Pulmonary artery endothelial cell (primary cell): ENCODE results near the gene CREBRF. TPM values are rescaled to one million over a fixed set of nuclear protein-coding genes. Genes with fewer than 3 reads are reported as not detected.
"Not testable (repeated sequence)": the region's sequence is repeated elsewhere in the genome, so short reads cannot be mapped to it uniquely, and the experiment has no call there.

Source experiments
- DNase-seq: peaks from one replicate; pipeline ENCODE4 v3.0.0-alpha.2; 2011; ENCODE audit warnings: low read depth, low spot score
- total RNA-seq: library from RNA; depleted of rRNA; stranded (reverse); fragments of >200 nt; gene quantifications from 2 replicates; pipeline ENCODE4 v1.2.3, GENCODE V29; 2014

Gene CREBRF
- total RNA-seq, 1 donor from 2014 or later, result 11.3 TPM

GRCh38 chr5:173035904-173036707 is 20.0 kb upstream of the CREBRF start:
- no peak for DNase-seq

DNA sequence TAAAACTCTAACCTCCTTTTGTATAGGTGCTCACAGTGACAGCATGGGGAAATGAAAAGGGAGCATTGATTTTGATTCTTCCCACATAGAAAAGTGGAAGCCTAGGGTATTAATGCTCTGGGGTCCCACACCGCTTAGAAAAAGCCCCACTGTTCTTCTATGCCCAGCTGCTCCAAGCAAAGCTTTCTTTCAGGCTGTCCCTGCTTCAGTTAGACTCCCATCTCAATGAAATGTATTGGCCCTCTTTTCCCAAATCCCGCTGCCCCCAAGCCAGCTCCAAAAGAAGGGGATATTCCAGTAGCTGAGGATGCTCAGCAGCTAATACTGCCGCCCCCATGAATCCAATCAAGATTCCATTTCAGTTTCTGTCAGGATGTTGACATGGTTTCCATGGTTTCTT is 17.0 kb upstream of the CREBRF start:
- no peak for DNase-seq

GRCh38 chr5:173039964-173040363 is 16.2 kb upstream of the CREBRF start:
- DNase-seq, result no peak

GRCh38 chr5:173041881-173042762 is 14.0 kb upstream of the CREBRF start:
- no peak for DNase-seq

- DNase-seq, result no peak
Measured at GRCh38 chr5:173042763-173043107, 13.4 kb upstream of the CREBRF start.

DNA sequence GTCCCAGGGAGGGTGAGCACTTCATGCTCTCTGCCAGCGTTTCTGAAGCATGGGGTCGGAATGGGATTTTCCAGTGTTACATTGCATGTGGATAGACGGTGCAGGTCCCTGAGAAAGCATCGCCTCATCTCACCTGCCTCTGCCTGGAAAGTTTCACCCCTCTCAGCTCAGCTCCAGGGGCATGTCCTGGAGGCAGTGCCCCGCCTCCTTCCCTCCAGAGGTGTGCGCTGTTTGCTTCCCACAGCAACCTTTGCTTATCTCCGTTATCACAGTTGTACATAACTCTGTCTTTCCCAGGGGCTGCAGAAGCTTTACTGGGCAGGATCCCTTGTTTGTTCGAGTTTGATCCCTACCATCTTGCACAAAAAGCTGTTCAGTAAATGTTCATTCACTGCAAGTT is 10.7 kb upstream of the CREBRF start:
- no peak for DNase-seq

DNA sequence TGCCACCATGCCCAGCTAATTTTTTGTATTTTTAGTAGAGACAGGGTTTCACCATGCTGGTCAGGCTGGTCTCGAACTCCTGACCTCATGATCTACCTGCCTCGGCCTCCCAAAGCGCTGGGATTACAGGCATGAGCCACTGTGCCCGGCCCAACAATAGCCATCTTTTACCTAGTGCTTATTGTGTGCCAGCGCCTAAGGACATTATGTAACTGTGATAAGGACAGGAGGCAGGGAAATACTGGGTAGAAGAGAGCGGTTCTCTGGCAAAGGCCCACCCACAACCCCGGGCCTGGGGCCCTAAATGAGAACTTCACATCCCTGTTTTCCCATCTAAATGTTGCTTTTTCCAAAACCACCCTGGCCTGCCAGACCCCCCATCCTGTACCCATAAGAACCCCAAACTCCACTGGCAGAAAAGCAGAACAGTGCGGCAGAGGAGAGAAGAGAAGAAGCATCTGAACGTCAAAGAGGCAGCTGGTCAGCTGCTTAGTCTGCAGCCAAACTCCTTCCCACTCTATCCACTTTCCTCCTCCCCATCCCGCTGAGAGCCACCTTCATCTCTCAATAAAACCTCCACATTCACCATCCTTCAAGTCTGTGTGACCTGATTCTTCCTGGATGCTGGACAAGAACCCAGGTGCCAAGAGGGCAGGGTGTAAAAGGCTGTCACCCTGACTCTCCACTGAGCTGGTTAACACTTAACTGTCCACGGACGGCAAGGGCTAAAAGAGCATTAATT is 8.9 kb upstream of the CREBRF start:
- not testable (repeated sequence) for DNase-seq

DNA sequence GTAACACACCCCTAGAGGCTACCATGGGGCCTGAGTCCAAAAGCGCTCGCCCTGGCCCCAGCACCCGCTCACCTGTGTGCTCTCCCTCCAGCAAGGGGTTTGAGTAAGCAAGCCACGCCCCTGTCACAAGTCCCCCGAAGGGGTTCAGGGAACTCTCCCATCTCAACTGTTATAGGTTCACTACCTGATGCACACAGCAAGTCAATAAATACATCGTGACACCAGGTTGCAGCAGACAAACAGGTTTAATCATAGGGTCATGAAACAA is 8.4 kb upstream of the CREBRF start:
- no peak for DNase-seq

- DNase-seq, result no peak
Measured at GRCh38 chr5:173050791-173051190, 5.4 kb upstream of the CREBRF start.

GRCh38 chr5:173051746-173052145 is 4.4 kb upstream of the CREBRF start:
- no peak for DNase-seq

DNA sequence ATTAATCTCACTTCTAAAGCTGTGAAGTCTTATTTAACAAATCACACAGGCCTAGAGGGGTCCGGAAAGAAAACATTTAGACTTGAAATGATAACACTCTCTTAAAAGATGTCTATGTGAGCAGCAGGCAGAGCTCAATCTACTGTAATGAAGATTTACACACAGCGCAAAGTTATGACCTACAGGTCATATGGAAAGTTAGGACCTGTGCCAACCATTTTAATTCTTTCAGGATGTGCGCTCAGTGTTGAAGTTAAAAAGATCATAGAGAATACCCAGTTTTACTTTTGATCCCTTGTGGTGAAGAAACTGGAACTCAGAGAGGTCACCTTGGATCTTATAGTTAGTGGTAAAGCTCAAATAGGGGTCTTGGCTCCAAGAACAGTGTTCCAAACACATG is 3.1 kb upstream of the CREBRF start:
- DNase-seq, result no peak

GRCh38 chr5:173055042-173055721 is 970 bp upstream of the CREBRF start:
- no peak for DNase-seq

DNA sequence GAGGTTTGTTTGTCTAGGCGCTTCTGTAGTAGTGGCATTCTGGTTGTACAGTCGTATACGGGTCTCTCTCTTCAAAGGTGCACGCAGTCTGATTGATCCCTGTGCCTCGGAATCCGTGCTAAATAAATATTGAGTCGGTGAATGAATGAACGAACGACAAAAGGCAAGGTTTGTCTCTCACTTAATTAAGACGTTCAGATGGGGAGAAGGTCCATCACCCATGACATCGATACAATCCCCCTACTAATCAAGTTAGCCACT is 500 bp upstream of the CREBRF start:
- DNase-seq, result no peak

DNA sequence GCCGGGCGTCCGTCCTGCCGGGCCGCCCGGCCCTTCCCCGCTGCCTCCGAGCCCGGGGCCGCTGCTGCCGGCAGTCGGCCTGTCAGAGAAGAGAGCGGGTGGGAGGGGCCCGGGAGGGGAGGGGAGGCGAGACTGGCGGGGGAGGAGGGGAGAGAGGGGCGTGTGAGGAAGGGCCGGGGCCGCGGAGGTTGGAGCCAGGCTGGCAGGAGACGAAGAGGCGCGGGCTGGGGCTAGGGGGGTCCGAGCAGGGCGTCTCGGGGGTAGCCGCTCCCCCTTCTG is 570 bp downstream of the CREBRF start:
- DNase-seq, result no peak

DNA sequence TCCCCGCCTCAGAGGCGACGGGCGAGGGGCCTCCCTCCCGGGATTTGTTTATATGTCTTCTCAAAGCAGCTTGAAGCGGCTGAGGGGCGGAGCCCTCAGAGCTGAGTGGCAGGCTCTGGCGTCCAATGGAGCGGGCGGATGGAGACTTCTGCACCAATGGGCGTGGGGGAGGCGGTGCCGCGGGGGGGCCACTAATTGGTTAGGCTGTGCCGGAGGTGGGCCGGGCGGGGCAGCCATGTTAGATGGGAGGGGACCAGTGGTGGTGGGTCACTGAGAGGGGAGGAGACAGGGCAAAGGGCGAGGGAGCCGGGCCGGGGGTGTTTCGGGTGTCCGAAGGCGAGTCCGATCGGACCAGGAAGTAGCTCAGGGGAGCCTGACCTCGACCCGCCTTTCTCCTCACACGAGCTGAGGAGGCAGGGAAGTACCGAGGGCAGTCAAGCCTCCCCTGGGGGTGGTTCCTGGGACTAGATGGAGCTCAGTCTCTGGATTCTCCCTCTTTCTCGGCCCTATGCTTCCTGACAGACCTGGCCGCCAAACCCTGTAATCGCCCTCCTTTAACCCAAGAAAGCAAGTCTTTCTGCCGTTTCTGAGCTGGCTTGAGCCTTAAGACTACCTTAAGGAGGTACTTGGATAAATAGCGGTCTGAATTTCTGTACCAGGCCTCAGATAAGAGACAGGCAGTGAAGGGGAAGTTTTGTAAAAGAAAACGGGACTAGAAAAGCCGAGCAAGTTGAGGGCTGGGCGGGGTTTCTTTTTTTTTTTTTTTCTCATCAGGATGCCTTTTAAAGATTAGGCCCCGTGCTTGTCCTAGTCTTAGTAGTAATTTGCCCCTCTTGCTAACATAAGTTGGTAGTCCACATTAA is 1.1 kb downstream of the CREBRF start:
- DNase-seq, result peak; percentile 96

GRCh38 chr5:173062141-173062540 is 6.0 kb downstream of the CREBRF start:
- no peak for DNase-seq

GRCh38 chr5:173065155-173065554 is 9.0 kb downstream of the CREBRF start:
- DNase-seq, result no peak

GRCh38 chr5:173069671-173070070 is 13.5 kb downstream of the CREBRF start:
- no peak for DNase-seq

- no peak for DNase-seq
Measured at GRCh38 chr5:173075137-173075843, 19.1 kb downstream of the CREBRF start.

DNA sequence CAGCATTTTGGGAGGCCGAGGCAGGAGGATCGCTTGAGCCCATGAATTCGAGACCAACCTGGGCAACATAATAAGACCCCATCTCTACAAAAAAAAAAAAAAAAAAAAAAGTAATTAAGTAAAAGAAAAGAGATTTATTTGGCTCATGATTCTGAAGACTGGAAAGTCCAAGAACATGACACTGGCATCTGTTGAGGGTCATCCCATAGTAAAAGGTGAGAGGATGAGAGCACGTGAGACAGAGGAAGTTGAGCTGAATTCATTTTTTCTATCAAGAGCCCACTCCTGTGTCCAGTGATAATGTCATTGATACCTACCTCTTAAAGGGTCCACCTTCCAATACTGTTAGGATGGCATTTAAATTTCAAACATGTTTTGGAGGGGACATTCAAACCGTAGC is 19.8 kb downstream of the CREBRF start:
- no peak for DNase-seq

- not testable (repeated sequence) for DNase-seq
Measured at GRCh38 chr5:173076471-173076870, 20.3 kb downstream of the CREBRF start.
